Smooth muscle cell (in vitro differentiated cells): Measurements from ENCODE around the gene BBIP1. TPM values are rescaled to one million over a fixed set of nuclear protein-coding genes. Genes with fewer than 3 reads are reported as not detected.

Experiments
- DNase-seq: peaks from one replicate; lab custom pipeline; 2025; ENCODE audit not compliant: unreplicated experiment; lab: John Stamatoyannopoulos, UW
- H2AFZ ChIP-seq: fragments of 200-600 bp; sonication (generic); 2 replicates; pipeline ENCODE4 v1.6.0; 2016; ENCODE audit warnings: antibody characterized with exemption, low read depth, mild to moderate bottlenecking
- H3F3A ChIP-seq: fragments of 200-600 bp; sonication (generic); 2 replicates; pipeline ENCODE4 v1.6.0; 2017; ENCODE audit warnings: antibody characterized with exemption, low read depth
- H3K27ac ChIP-seq: fragments of 200-600 bp; sonication (generic); 2 replicates; pipeline ENCODE4 v1.5.1; 2016; ENCODE audit warnings: low read depth, mild to moderate bottlenecking
- H3K27me3 ChIP-seq: fragments of 200-600 bp; sonication (generic); 2 replicates; pipeline ENCODE4 v1.6.1; 2016; ENCODE audit warnings: low read depth, mild to moderate bottlenecking
- H3K36me3 ChIP-seq: fragments of 200-600 bp; sonication (generic); 2 replicates; pipeline ENCODE4 v1.5.1; 2016; ENCODE audit warnings: low read depth
- H3K4me1 ChIP-seq: fragments of 200-600 bp; sonication (generic); 2 replicates; pipeline ENCODE4 v1.5.1; 2016; ENCODE audit warnings: low read depth
- H3K4me2 ChIP-seq: fragments of 200-600 bp; sonication (generic); 2 replicates; pipeline ENCODE4 v1.6.0; 2016; ENCODE audit warnings: mild to moderate bottlenecking
- H3K4me3 ChIP-seq: fragments of 200-600 bp; sonication (generic); 2 replicates; pipeline ENCODE4 v1.5.1; 2016; ENCODE audit warnings: mild to moderate bottlenecking
- H3K79me2 ChIP-seq: fragments of 200-600 bp; sonication (generic); 2 replicates; pipeline ENCODE4 v1.6.0; 2016; ENCODE audit warnings: low read depth, mild to moderate bottlenecking
- H3K9ac ChIP-seq: fragments of 200-600 bp; sonication (generic); 2 replicates; pipeline ENCODE4 v1.6.0; 2016; ENCODE audit warnings: low read depth
- H3K9me3 ChIP-seq: fragments of 200-600 bp; sonication (generic); replicated peaks from 2 replicates; pipeline ENCODE4 v1.5.1; 2016; ENCODE audit warnings: low read depth
- H4K20me1 ChIP-seq: fragments of 200-600 bp; sonication (generic); 2 replicates; pipeline ENCODE4 v1.6.0; 2016; ENCODE audit warnings: low read depth
- CTCF ChIP-seq: fragments of 200-600 bp; sonication (generic); IDR thresholded peaks from 2 replicates; pipeline ENCODE4 v1.5.1; 2017; ENCODE audit warnings: borderline replicate concordance, mild to moderate bottlenecking, antibody characterized with exemption; ENCODE audit not compliant: insufficient read depth, poor library complexity, severe bottlenecking
- WGBS: methylation state at CpG from one replicate; pipeline ENCODE4 v1.1.7; 2016; ENCODE audit warnings: low lambda C conversion rate; 5-methylcytosine and 5-hydroxymethylcytosine counted together
- polyA plus RNA-seq: library from polyadenylated mRNA; unstranded; fragments of >200 nt; fragmentation: Nextera tagmentation; extraction: Ambion mirVana; gene quantifications from 2 replicates; pipeline ENCODE4 v1.2.1, GENCODE V29; 2016
- total RNA-seq: library from RNA; depleted of rRNA; stranded (reverse); fragments of >200 nt; gene quantifications from 2 replicates; pipeline ENCODE4 v1.2.3, GENCODE V29; 2014

BBIP1 gene
- total and polyA plus RNA-seq, 2 experiments from 2014 or later = 17.8 to 22.3 TPM

DNA sequence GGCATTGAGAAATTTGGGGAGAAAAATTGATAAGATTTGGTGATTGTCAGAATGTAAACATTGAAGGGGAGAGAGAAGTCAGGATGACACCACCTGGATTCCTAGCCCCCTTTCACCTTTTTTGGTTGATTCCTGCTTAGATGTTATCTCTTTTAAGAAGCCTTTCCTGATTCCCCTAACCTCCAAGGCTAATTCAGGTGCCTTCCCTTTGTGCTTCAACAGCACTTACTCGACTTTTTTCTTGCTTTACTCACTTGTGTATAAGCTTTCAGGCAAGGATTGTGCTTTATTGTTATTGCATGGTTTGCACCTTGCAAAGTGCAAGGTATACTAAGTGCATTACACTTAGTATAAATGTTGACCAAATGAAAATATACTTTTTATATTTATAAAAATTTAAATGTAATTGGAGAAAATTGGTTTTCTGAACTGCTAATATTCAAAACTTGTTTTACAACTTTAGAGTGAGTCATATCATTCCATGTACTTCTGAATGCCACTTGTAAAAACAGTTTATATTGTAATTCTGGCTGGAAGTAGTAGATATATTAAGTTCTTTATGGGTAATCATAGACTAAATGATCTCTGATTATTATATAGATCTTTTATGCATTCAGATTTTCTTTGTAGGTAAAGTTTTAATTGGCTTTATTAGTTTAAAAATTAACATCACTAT is 13.7 kb upstream of the BBIP1 start:
- Histone ChIP-seq H3K9ac (no peak overlapping the region), H3K4me3 (no peak overlapping the region), H3K27ac (peak overlapping the region; percentile 42), H3K27me3 (no peaks in the 10 kb centered on the region), H3F3A (peaks cover 5% of the 10 kb centered on the region), H3K4me1 (peaks cover 22% of the 10 kb centered on the region), H4K20me1 (peaks cover 100% of the 10 kb centered on the region), H3K4me2 (peak overlapping the region; percentile 68), H3K9me3 (no peaks in the 10 kb centered on the region), H2AFZ (no peak overlapping the region), H3K79me2 (peaks cover 100% of the 10 kb centered on the region), H3K36me3 (peaks cover 4% of the 10 kb centered on the region)
- TF ChIP-seq CTCF = no peak
- no peak for DNase-seq
- WGBS = 30% methylated on average over 1 of the region's 1 CpG

GRCh38 chr10:110931769-110932381 is 12.9 kb upstream of the BBIP1 start:
- no peaks in the 10 kb centered on the region for H3K27me3 ChIP-seq
- H2AFZ ChIP-seq = no peak overlapping the region
- DNase-seq = no peak
- peaks cover 100% of the 10 kb centered on the region for H4K20me1 ChIP-seq
- H3K36me3 ChIP-seq = peaks cover 4% of the 10 kb centered on the region
- 34% methylated on average over 1 of the region's 1 CpG for WGBS
- peaks cover 5% of the 10 kb centered on the region for H3F3A ChIP-seq
- H3K4me3 ChIP-seq = no peak overlapping the region
- H3K9me3 ChIP-seq = no peaks in the 10 kb centered on the region
- H3K4me1 ChIP-seq = peaks cover 22% of the 10 kb centered on the region
- H3K27ac ChIP-seq = peak overlapping the region; percentile 42
- TF ChIP-seq CTCF = no peak
- H3K9ac ChIP-seq = no peak overlapping the region
- peak overlapping the region; percentile 68 for H3K4me2 ChIP-seq
- H3K79me2 ChIP-seq = peaks cover 100% of the 10 kb centered on the region

DNA sequence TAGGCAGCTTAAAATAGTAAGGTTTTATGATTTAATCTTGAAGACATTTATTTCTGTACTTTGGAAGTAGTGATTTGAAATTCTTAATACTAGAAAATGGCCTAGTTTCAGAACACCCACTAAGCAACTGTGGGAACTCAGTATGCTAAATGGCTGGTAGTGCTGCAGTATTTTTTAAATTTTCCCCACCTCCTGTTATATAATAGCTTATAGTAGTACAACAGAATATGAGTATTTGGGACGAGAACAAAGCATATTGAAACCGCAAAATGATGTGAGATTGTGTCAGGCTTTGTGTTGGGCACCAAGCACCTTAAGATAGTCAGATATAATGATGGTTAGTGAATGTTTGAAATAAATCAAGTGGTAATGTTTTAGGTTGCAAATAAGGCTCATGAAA is 8.5 kb upstream of the BBIP1 start:
- no peak for DNase-seq
- Histone ChIP-seq H3K9me3 (no peaks in the 10 kb centered on the region), H3K4me3 (no peak overlapping the region), H3K9ac (no peak overlapping the region), H3K4me1 (peaks cover 18% of the 10 kb centered on the region), H3K4me2 (no peak overlapping the region), H3K27me3 (no peaks in the 10 kb centered on the region), H3K36me3 (no peaks in the 10 kb centered on the region), H2AFZ (no peak overlapping the region), H4K20me1 (peaks cover 100% of the 10 kb centered on the region), H3F3A (peaks cover 5% of the 10 kb centered on the region), H3K27ac (no peak overlapping the region), H3K79me2 (peaks cover 100% of the 10 kb centered on the region)
- TF ChIP-seq CTCF = no peak
- WGBS = 100% methylated on average over 2 of the region's 2 CpGs
